Measurements from ENCODE around the gene RBM47.

The RBM47 gene

GRCh38 chr4:40461879-40462278 is 167.8 kb downstream of the RBM47 start:
- no peak overlapping the region for H3K4me3 ChIP-seq (ENCODE audit: control insufficient read depth, low read depth, low read length)
- TF ChIP-seq, protein P1, sequence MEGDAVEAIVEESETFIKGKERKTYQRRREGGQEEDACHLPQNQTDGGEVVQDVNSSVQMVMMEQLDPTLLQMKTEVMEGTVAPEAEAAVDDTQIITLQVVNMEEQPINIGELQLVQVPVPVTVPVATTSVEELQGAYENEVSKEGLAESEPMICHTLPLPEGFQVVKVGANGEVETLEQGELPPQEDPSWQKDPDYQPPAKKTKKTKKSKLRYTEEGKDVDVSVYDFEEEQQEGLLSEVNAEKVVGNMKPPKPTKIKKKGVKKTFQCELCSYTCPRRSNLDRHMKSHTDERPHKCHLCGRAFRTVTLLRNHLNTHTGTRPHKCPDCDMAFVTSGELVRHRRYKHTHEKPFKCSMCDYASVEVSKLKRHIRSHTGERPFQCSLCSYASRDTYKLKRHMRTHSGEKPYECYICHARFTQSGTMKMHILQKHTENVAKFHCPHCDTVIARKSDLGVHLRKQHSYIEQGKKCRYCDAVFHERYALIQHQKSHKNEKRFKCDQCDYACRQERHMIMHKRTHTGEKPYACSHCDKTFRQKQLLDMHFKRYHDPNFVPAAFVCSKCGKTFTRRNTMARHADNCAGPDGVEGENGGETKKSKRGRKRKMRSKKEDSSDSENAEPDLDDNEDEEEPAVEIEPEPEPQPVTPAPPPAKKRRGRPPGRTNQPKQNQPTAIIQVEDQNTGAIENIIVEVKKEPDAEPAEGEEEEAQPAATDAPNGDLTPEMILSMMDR (IDR thresholded peaks at IDR 0.05; ENCODE audit: control insufficient read depth, insufficient read depth, low read depth, low read length, missing control alignments): no peak
- DNase-seq (ENCODE audit: low read depth): no peak

DNA sequence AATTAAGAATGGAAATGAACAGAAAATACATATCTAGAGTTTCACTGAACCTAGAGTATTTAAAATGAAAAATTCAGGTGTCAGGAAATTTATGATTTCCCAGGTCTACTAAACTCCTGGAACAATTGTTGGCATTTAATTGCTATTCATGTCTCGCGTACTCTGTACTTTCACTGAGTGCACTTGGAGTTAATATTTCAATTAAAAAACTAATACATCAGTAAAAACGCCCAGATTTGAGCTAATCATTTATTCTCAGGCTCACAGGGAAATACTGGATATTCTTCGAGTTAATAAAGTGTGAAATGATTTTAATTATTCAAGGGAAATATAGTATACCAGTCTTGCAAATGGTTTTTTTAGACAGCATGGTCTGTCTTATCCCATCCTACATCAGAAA is 168.6 kb downstream of the RBM47 start:
- DNase-seq (ENCODE audit: low read depth): no peak
- no peak overlapping the region for H3K4me3 ChIP-seq (ENCODE audit: control insufficient read depth, low read depth, low read length)
- TF ChIP-seq, protein P1 (IDR thresholded peaks at IDR 0.05; ENCODE audit: control insufficient read depth, insufficient read depth, low read depth, low read length, missing control alignments): no peak

GRCh38 chr4:40458683-40459082 is 171.0 kb downstream of the RBM47 start:
- no peak for DNase-seq (ENCODE audit: low read depth)
- TF ChIP-seq, protein P1 (IDR thresholded peaks at IDR 0.05; ENCODE audit: control insufficient read depth, insufficient read depth, low read depth, low read length, missing control alignments): no peak
- H3K4me3 ChIP-seq (ENCODE audit: control insufficient read depth, low read depth, low read length): no peak overlapping the region

DNA sequence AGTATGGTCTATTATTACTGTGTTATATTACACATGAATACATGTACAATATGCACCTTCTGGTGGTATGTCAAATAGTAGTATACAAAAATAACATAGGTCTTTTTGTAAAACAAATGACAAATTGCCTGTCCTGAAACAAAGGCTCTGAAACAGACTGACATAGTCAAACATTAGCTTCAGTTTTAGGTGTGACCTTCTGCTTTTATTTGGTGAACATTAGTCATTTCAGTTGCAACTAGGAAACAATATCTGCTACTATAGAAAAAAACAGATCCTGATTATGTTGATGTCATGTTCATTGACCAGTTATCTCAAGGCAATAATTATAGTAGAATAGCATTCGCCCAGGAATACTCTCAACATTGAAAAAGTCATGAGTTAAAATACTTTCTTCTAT is 171.6 kb downstream of the RBM47 start:
- DNase-seq (ENCODE audit: low read depth): no peak
- TF ChIP-seq, protein P1 (IDR thresholded peaks at IDR 0.05; ENCODE audit: control insufficient read depth, insufficient read depth, low read depth, low read length, missing control alignments): no peak
- H3K4me3 ChIP-seq (ENCODE audit: control insufficient read depth, low read depth, low read length): no peak overlapping the region

DNA sequence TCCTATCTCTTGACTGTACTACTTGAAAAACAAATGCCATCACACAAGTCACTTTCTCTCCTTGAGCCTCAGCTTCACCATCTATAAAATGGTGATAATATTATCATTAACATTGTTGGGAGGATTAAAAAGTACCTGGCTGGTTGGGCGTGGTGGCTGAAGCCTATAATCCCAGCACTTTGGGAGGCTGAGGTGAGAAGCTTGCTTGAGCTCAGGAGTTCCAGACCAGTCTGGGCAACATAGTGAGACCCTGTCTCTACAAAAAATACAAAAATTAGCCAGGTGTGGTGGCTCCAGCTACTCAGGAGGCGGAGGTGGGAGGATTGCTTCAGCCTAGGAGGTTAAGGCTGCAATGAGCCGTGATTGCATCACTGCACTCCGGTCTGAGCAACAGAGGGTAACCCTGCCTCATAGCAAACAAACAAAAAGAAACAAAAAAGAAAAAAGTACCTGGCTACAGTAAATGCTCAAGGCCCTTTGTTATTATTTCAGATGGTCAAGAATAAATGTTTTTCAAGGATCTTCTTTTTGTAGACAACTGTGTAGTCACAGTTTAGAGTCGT is 174.2 kb downstream of the RBM47 start:
- DNase-seq (ENCODE audit: low read depth): no peak
- TF ChIP-seq, protein P1 (IDR thresholded peaks at IDR 0.05; ENCODE audit: control insufficient read depth, insufficient read depth, low read depth, low read length, missing control alignments): no peak
- no peak overlapping the region for H3K4me3 ChIP-seq (ENCODE audit: control insufficient read depth, low read depth, low read length)

- DNase-seq (ENCODE audit: low read depth): no peak
- TF ChIP-seq, protein P1 (IDR thresholded peaks at IDR 0.05; ENCODE audit: control insufficient read depth, insufficient read depth, low read depth, low read length, missing control alignments): no peak
- no peak overlapping the region for H3K4me3 ChIP-seq (ENCODE audit: control insufficient read depth, low read depth, low read length)
Observed at GRCh38 chr4:40454816-40455215, 174.8 kb downstream of the RBM47 start.

- TF ChIP-seq, protein P1 (IDR thresholded peaks at IDR 0.05; ENCODE audit: control insufficient read depth, insufficient read depth, low read depth, low read length, missing control alignments): no peak
- H3K4me3 ChIP-seq (ENCODE audit: control insufficient read depth, low read depth, low read length): no peak overlapping the region
- DNase-seq (ENCODE audit: low read depth): no peak
Observed at GRCh38 chr4:40453912-40454311, 175.8 kb downstream of the RBM47 start.
